T-helper 1 cell treated with Interleukin-12 subunit alpha and Interleukin-12 subunit beta and Interleukin-4 antibody, amounts not matched to agents 30 μg/mL and 1 μg/mL, for 36 hours (primary cell): ENCODE data around the gene SMC3.
"Not testable (repeated sequence)": the region's sequence is repeated elsewhere in the genome, so short reads cannot be mapped to it uniquely, and the experiment has no call there.

Experiments used
- H3K27ac Mint-ChIP-seq: one replicate; pipeline ENCODE4 v1.8.0; 2021; ENCODE audit warnings: mild to moderate bottlenecking, mixed read lengths
- H3K27me3 Mint-ChIP-seq: one replicate; pipeline ENCODE4 v1.8.0; 2021; ENCODE audit warnings: low read depth, mixed read lengths
- H3K36me3 Mint-ChIP-seq: one replicate; pipeline ENCODE4 v1.8.0; 2021; ENCODE audit warnings: low read depth, mixed read lengths
- H3K4me1 Mint-ChIP-seq: one replicate; pipeline ENCODE4 v1.8.0; 2021; ENCODE audit warnings: low read depth, mixed read lengths
- H3K4me3 Mint-ChIP-seq: one replicate; pipeline ENCODE4 v1.8.0; 2021; ENCODE audit warnings: mild to moderate bottlenecking, moderate library complexity, mixed read lengths
- H3K9me3 Mint-ChIP-seq: one replicate; pipeline ENCODE4 v1.8.0; 2021; ENCODE audit warnings: mixed read lengths

Gene SMC3

GRCh38 chr10:110567201-110568054 is at the start of gene SMC3:
TSS of gene SMC3 (plus strand) at chr10:110567695. CDS start at chr10:110567817, 122 bp downstream.
- no peaks in the 10 kb centered on the region for H3K9me3 Mint-ChIP-seq
- H3K27me3 Mint-ChIP-seq: peaks cover 26% of the 10 kb centered on the region
- peak within 1 kb of the TSS; percentile 98 for H3K27ac Mint-ChIP-seq
- H3K4me3 Mint-ChIP-seq: peak within 1 kb of the TSS; percentile 94
- peaks cover 34% of the 10 kb centered on the region for H3K4me1 Mint-ChIP-seq
- peaks cover 7% of the 10 kb centered on the region for H3K36me3 Mint-ChIP-seq

- Mint-ChIP-seq H3K36me3 (peaks cover 36% of the 10 kb centered on the region), H3K27ac (peak overlapping the region; percentile 66), H3K4me1 (peaks cover 42% of the 10 kb centered on the region), H3K9me3 (no peaks in the 10 kb centered on the region), H3K4me3 (peak overlapping the region; percentile 27), H3K27me3 (no peaks in the 10 kb centered on the region)
Measured at GRCh38 chr10:110522365-110522988, 45.0 kb upstream of the SMC3 start.

- no peaks in the 10 kb centered on the region for H3K9me3 Mint-ChIP-seq
- H3K27ac Mint-ChIP-seq: no peak overlapping the region
- H3K36me3 Mint-ChIP-seq: peaks cover 36% of the 10 kb centered on the region
- H3K4me3 Mint-ChIP-seq: no peak overlapping the region
- no peaks in the 10 kb centered on the region for H3K27me3 Mint-ChIP-seq
- peaks cover 52% of the 10 kb centered on the region for H3K4me1 Mint-ChIP-seq
Measured at GRCh38 chr10:110523736-110524135, 43.8 kb upstream of the SMC3 start.

DNA sequence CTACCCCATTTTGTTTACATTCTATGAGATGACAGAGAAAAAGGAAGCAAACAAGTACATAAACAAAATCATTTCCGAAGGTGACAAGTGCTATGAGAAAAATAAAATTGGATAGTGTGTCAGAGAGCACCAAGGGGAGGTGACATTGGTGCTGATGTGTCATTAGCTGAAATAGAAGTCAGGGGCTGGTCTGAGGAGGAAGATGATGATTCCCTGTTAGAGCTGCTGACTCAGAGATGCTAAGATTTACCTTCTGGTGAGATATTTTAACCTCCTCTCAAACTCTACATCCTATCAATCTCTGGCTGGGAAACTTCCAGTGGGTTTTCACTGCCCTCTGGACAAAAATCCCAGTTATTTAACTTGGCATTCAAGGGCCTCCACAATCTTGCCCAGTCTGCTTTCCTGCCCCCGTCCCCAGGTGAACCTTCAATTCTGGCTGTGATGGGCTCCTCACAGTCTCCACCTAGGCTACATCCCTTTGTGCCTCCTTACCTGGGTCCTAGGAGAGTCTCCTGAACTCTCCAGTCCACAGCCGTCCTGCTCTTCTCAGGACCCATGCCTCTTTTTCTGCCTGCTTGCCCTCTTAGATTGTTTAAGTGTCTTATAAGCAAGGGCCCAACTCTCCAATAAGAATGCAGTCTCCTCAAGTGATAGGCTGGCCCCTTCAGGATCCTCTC is 43.2 kb upstream of the SMC3 start:
- Mint-ChIP-seq H3K27me3 (no peaks in the 10 kb centered on the region), H3K9me3 (no peaks in the 10 kb centered on the region), H3K4me3 (no peak overlapping the region), H3K36me3 (peaks cover 33% of the 10 kb centered on the region), H3K4me1 (peaks cover 58% of the 10 kb centered on the region), H3K27ac (peak overlapping the region; percentile 6)

DNA sequence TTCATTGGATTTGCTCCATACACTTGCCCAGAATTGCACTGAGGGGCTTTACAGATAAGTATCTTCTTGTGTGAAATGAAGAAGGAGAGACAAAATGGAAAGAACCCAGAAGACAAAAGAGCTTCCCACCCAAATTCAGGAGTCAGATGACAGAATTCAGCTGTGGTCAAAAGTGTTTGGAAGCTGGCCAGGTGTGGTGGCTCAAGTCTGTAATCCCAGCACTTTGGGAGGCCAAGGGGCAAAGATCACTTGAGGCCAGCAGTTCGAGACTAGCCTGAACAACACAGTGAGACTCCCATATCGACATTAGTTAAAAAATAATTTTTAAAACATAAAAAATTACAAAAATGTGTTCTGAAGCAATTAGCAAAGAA is 42.6 kb upstream of the SMC3 start:
- Mint-ChIP-seq H3K4me3 (no peak overlapping the region), H3K27me3 (no peaks in the 10 kb centered on the region), H3K36me3 (peaks cover 31% of the 10 kb centered on the region), H3K4me1 (peaks cover 63% of the 10 kb centered on the region), H3K27ac (peak overlapping the region; percentile 6), H3K9me3 (no peaks in the 10 kb centered on the region)

- Mint-ChIP-seq H3K4me3 (no peak overlapping the region), H3K36me3 (peaks cover 28% of the 10 kb centered on the region), H3K27ac (no peak overlapping the region), H3K9me3 (no peaks in the 10 kb centered on the region), H3K4me1 (peaks cover 63% of the 10 kb centered on the region), H3K27me3 (no peaks in the 10 kb centered on the region)
Measured at GRCh38 chr10:110525349-110526260, 41.9 kb upstream of the SMC3 start.

GRCh38 chr10:110527731-110528171 is 39.7 kb upstream of the SMC3 start:
- no peaks in the 10 kb centered on the region for H3K9me3 Mint-ChIP-seq
- H3K36me3 Mint-ChIP-seq: peaks cover 22% of the 10 kb centered on the region
- H3K27me3 Mint-ChIP-seq: no peaks in the 10 kb centered on the region
- peaks cover 61% of the 10 kb centered on the region for H3K4me1 Mint-ChIP-seq
- H3K4me3 Mint-ChIP-seq: no peak overlapping the region
- peak overlapping the region; percentile 70 for H3K27ac Mint-ChIP-seq

GRCh38 chr10:110528224-110528996 is 39.1 kb upstream of the SMC3 start:
- Mint-ChIP-seq H3K27ac (peak overlapping the region; percentile 81), H3K4me3 (peak overlapping the region; percentile 18)

DNA sequence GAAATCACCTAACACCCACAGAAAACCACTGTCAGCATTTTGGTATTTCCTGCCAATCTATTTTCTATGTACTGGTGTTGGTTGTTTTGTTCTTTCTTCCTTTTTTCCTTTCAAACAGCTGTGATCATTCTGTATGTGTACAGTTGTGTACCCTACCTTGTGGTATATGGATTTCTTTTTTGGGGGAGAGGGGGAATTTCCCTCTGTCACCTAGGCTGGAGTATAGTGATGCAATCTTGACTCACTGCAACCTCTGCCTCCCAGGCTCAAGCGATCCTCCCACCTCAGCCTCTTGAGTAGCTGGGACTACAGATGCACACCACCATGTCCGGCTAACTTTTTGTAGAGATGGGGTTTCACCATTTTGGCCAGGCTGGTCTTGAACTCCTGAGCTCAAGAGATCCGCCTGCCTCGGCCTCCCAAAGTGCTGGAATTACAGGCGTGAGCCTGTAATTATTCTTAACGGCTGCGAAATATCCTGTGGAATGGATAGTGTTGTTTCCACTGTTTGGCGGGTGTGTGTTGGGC is 38.4 kb upstream of the SMC3 start:
- Mint-ChIP-seq H3K4me3 (peak overlapping the region; percentile 33), H3K27ac (peak overlapping the region; percentile 81), H3K4me1 (peaks cover 57% of the 10 kb centered on the region), H3K36me3 (peaks cover 16% of the 10 kb centered on the region)
- not testable (repeated sequence) for H3K9me3 Mint-ChIP-seq, H3K27me3 Mint-ChIP-seq

More at GRCh38 chr10:110528224-110528996, 39.1 kb upstream of the SMC3 start:
- H3K36me3 Mint-ChIP-seq: peaks cover 22% of the 10 kb centered on the region
- no peaks in the 10 kb centered on the region for H3K27me3 Mint-ChIP-seq
- peaks cover 61% of the 10 kb centered on the region for H3K4me1 Mint-ChIP-seq
- no peaks in the 10 kb centered on the region for H3K9me3 Mint-ChIP-seq

DNA sequence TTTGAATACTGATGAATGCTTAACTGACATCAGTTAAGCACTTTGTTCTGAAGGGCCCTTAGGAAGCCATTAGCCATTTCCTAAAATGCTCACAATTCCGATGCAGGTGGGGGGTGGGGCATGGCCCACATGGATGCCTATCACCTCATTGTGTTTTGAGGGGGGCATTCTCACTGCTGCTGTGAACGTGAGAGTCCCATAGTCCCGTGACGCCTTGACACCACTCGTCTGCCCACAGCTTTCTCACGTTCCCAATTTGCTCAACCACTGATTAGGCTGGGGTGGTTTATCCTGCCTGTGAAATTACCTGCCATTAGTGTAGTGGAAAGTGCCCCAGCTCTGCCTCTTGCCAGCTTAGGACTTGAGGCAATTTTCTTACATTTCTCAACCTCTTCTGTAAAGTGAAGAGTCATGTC is 37.9 kb upstream of the SMC3 start:
- Mint-ChIP-seq H3K4me1 (peaks cover 56% of the 10 kb centered on the region), H3K36me3 (peaks cover 12% of the 10 kb centered on the region), H3K4me3 (peak overlapping the region; percentile 33), H3K27ac (peak overlapping the region; percentile 80), H3K27me3 (peaks cover 3% of the 10 kb centered on the region), H3K9me3 (no peaks in the 10 kb centered on the region)

GRCh38 chr10:110530131-110530831 is 37.2 kb upstream of the SMC3 start:
- H3K9me3 Mint-ChIP-seq: no peaks in the 10 kb centered on the region
- peak overlapping the region; percentile 21 for H3K4me3 Mint-ChIP-seq
- H3K36me3 Mint-ChIP-seq: peaks cover 9% of the 10 kb centered on the region
- H3K27me3 Mint-ChIP-seq: peaks cover 4% of the 10 kb centered on the region
- no peak overlapping the region for H3K27ac Mint-ChIP-seq
- peaks cover 55% of the 10 kb centered on the region for H3K4me1 Mint-ChIP-seq

- no peak overlapping the region for H3K27ac Mint-ChIP-seq
- H3K9me3 Mint-ChIP-seq: no peaks in the 10 kb centered on the region
- peaks cover 4% of the 10 kb centered on the region for H3K36me3 Mint-ChIP-seq
- H3K4me3 Mint-ChIP-seq: no peak overlapping the region
- peaks cover 60% of the 10 kb centered on the region for H3K4me1 Mint-ChIP-seq
- peaks cover 8% of the 10 kb centered on the region for H3K27me3 Mint-ChIP-seq
Measured at GRCh38 chr10:110531687-110532086, 35.8 kb upstream of the SMC3 start.

DNA sequence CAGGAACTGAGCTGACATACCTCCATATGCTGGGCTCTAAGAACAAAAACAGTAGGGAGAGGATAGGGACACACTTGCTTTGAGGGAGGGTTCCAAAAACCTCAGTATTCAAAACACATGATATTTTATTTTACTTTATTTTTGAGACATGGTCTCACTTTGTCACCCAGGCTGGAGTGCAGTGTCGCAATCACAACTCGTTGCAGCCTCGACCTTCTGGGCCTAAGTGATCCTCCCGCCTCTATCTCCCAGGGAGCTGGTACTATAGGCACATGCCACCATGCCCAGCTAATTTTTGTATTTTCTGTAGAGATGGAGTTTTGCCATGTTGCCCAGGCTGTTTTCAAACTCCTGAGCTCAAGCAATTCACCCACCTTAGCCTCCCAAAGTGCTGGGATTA is 34.9 kb upstream of the SMC3 start:
- not testable (repeated sequence) for H3K9me3 Mint-ChIP-seq, H3K27ac Mint-ChIP-seq, H3K36me3 Mint-ChIP-seq, H3K4me3 Mint-ChIP-seq
- Mint-ChIP-seq H3K27me3 (peaks cover 15% of the 10 kb centered on the region), H3K4me1 (peaks cover 61% of the 10 kb centered on the region)
